Measurements from ENCODE around the gene GMDS. TPM values are rescaled to one million over a fixed set of nuclear protein-coding genes. Genes with fewer than 3 reads are reported as not detected.

Gene GMDS
- total RNA-seq, 2 donors from 2014 or later = 18.2 to 20.5 TPM

GRCh38 chr6:2126351-2126750 lies 119.1 kb downstream of the GMDS start:
- peaks cover 26% of the 10 kb centered on the region for H3K4me1 Mint-ChIP-seq
- H3K9me3 ChIP-seq (ENCODE audit: control insufficient read depth, low read length, poor library complexity, severe bottlenecking) = no peaks in the 10 kb centered on the region
- no peak overlapping the region for H3K4me3 Mint-ChIP-seq
- H3K36me3 Mint-ChIP-seq (ENCODE audit: low read depth) = peaks cover 7% of the 10 kb centered on the region
- H3K27me3 Mint-ChIP-seq = no peaks in the 10 kb centered on the region
- DNase-seq (no peak), ATAC-seq (no peak)
- H3K27ac Mint-ChIP-seq = no peak overlapping the region

DNA sequence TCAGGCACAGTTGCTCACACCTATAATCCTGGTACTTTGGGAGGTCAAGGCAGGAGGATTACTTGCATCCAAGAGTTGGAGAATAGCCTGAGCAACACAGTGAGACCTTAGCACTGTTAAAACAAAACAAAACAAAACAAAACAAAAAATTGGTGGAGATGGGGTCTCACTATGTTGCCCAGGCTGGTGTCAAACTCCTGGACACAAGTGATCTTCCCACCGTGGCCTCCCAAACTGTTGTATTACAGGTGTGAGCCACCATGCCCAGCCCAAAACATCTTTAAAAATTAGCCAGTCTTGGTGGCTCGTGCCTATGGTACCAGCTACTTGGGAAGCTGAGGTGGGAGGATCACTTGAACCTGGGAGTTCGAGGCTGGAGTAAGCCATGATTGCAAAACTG lies 120.2 kb downstream of the GMDS start:
- no peaks in the 10 kb centered on the region for H3K9me3 ChIP-seq (ENCODE audit: control insufficient read depth, low read length, poor library complexity, severe bottlenecking)
- H3K27ac Mint-ChIP-seq = no peak overlapping the region
- DNase-seq = no peak

GRCh38 chr6:2124260-2124709 lies 121.1 kb downstream of the GMDS start:
- peaks cover 10% of the 10 kb centered on the region for H3K36me3 Mint-ChIP-seq (ENCODE audit: low read depth)
- H3K27me3 Mint-ChIP-seq = no peaks in the 10 kb centered on the region
- no peak overlapping the region for H3K4me3 Mint-ChIP-seq
- DNase-seq = no peak
- no peak overlapping the region for H3K27ac Mint-ChIP-seq
- no peak for ATAC-seq
- H3K4me1 Mint-ChIP-seq = peaks cover 20% of the 10 kb centered on the region
- H3K9me3 ChIP-seq (ENCODE audit: control insufficient read depth, low read length, poor library complexity, severe bottlenecking) = no peaks in the 10 kb centered on the region

More for the DNA sequence above, 120.2 kb downstream of the GMDS start:
- Mint-ChIP-seq H3K4me1 (peaks cover 26% of the 10 kb centered on the region), H3K27me3 (no peaks in the 10 kb centered on the region), H3K36me3 (ENCODE audit: low read depth) (peaks cover 10% of the 10 kb centered on the region), H3K4me3 (no peak overlapping the region)
- ATAC-seq = no peak

DNA sequence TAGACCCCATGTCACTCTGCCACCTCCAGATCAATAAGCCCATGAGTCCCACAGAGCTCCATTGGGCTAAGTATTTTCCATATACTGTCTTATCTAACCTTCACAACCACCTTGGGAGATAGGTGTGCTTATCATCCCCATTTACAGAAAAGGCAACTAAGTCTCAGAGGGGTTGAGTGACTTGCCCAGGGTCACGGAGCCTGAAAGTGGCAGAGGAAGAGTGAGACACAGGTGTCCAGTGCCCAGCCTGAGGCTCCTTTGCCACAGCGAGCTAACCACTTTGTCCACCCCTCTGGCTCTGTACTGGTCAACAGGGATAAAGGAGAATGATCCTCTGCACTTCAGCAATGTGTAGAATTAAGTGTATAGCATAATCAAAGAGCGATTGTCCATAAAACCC lies 124.5 kb downstream of the GMDS start:
- H3K36me3 Mint-ChIP-seq (ENCODE audit: low read depth) = peaks cover 10% of the 10 kb centered on the region
- H3K4me1 Mint-ChIP-seq = peaks cover 5% of the 10 kb centered on the region
- H3K4me3 Mint-ChIP-seq = no peak overlapping the region
- no peaks in the 10 kb centered on the region for H3K9me3 ChIP-seq (ENCODE audit: control insufficient read depth, low read length, poor library complexity, severe bottlenecking)
- H3K27ac Mint-ChIP-seq = no peak overlapping the region
- DNase-seq = no peak
- no peaks in the 10 kb centered on the region for H3K27me3 Mint-ChIP-seq
- no peak for ATAC-seq

GRCh38 chr6:2119275-2119674 lies 126.1 kb downstream of the GMDS start:
- no peak overlapping the region for H3K27ac Mint-ChIP-seq
- H3K4me1 Mint-ChIP-seq = peaks cover 5% of the 10 kb centered on the region
- DNase-seq (no peak), ATAC-seq (no peak)
- H3K36me3 Mint-ChIP-seq (ENCODE audit: low read depth) = peaks cover 7% of the 10 kb centered on the region
- no peak overlapping the region for H3K4me3 Mint-ChIP-seq
- H3K27me3 Mint-ChIP-seq = no peaks in the 10 kb centered on the region
- H3K9me3 ChIP-seq (ENCODE audit: control insufficient read depth, low read length, poor library complexity, severe bottlenecking) = no peaks in the 10 kb centered on the region

GRCh38 chr6:2118136-2118535 lies 127.3 kb downstream of the GMDS start:
- H3K36me3 Mint-ChIP-seq (ENCODE audit: low read depth) = peaks cover 12% of the 10 kb centered on the region
- no peak for DNase-seq
- H3K27me3 Mint-ChIP-seq = no peaks in the 10 kb centered on the region
- H3K27ac Mint-ChIP-seq = no peak overlapping the region
- H3K9me3 ChIP-seq (ENCODE audit: control insufficient read depth, low read length, poor library complexity, severe bottlenecking) = no peaks in the 10 kb centered on the region
- ATAC-seq = no peak
- no peak overlapping the region for H3K4me3 Mint-ChIP-seq
- peaks cover 5% of the 10 kb centered on the region for H3K4me1 Mint-ChIP-seq

DNA sequence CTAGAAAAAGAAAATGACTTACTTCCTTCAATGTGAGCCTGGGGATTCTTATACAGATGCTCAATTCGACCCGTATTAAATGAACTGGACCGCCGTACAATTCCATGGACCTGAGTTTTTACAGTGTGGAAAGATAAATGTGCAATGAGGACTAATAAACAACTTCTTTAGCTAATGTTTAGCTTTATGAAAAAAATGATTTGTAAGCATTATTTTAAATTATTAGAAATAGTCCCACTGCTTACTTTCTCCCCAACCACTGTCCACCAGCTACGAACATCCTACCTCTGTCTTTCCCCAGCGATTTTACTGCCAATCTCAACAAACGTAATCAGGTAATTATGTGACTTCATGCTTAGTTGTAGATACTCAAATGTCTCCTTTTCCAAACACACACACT lies 128.0 kb downstream of the GMDS start:
- Mint-ChIP-seq H3K4me1 (peaks cover 8% of the 10 kb centered on the region), H3K36me3 (ENCODE audit: low read depth) (peaks cover 12% of the 10 kb centered on the region), H3K27ac (no peak overlapping the region), H3K4me3 (no peak overlapping the region), H3K27me3 (no peaks in the 10 kb centered on the region)
- DNase-seq (no peak), ATAC-seq (no peak)
- no peaks in the 10 kb centered on the region for H3K9me3 ChIP-seq (ENCODE audit: control insufficient read depth, low read length, poor library complexity, severe bottlenecking)

DNA sequence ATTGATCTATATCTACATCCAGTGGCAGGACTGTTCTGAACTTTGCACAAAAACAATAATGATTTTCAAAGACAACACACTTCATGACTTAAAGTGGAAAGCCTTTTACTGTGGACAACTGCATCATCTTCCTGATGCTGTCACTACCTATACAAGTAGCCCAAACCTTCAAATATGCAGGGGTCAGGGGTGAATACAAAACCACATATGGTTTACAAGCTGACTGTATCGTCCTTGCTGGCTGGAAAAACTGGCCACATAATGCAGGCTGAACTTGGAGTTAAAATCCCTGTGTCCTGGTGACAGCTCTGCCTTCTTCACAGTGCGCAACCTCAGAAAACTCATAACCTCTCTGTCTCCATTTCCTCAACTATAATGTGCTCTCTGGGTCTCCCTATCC lies 128.9 kb downstream of the GMDS start:
- Mint-ChIP-seq H3K27me3 (no peaks in the 10 kb centered on the region), H3K4me3 (no peak overlapping the region), H3K36me3 (ENCODE audit: low read depth) (peaks cover 7% of the 10 kb centered on the region), H3K4me1 (peaks cover 7% of the 10 kb centered on the region), H3K27ac (no peak overlapping the region)
- no peak for ATAC-seq
- no peaks in the 10 kb centered on the region for H3K9me3 ChIP-seq (ENCODE audit: control insufficient read depth, low read length, poor library complexity, severe bottlenecking)
- DNase-seq = no peak

DNA sequence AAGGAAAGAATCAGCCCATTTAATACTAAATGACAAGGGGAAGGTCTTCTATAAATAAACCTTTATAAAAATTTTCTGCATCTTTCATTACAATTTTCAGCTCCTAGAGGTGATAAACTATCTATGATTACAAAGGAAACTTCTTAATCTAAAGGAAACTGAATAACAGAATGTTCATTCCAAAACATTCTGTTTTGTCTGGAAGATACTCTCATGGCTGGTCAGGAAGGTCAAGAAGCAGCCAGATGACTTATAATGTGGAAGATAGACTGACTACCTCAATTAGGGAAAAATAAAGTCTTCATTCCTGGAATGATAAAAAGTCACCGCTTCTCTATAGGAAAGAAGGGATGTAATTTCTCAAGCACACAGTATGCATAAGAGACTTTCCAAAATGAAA lies 131.3 kb downstream of the GMDS start:
- DNase-seq (no peak), ATAC-seq (no peak)
- Mint-ChIP-seq H3K4me1 (peaks cover 22% of the 10 kb centered on the region), H3K4me3 (no peak overlapping the region), H3K27ac (no peak overlapping the region), H3K27me3 (no peaks in the 10 kb centered on the region), H3K36me3 (ENCODE audit: low read depth) (peaks cover 5% of the 10 kb centered on the region)
- no peaks in the 10 kb centered on the region for H3K9me3 ChIP-seq (ENCODE audit: control insufficient read depth, low read length, poor library complexity, severe bottlenecking)

DNA sequence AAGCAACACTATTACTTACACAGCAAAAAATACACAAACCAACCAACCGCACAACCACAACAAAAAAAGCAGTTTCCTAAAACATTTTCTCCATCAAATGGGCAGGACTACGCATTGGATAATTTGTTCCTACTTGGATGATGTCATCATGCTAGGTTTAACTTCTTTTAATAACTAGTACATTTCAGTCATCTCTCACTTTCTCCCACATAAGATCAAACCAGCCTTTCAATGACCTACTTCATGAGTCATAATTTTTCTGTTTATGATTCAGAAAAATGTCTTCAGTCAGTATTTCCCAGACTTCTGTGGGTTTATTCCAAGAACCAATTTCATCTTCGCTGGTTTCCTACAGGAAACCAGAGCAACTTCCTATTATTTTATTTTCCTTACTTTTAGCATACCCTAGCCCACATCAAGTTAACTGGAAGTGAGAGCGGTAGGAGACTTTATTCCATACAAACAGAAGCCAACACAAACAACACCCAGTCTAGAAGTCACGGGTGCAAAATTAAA lies 134.2 kb downstream of the GMDS start:
- no peak for ATAC-seq
- Mint-ChIP-seq H3K27ac (peak overlapping the region; percentile 94), H3K36me3 (ENCODE audit: low read depth) (peaks cover 5% of the 10 kb centered on the region), H3K27me3 (no peaks in the 10 kb centered on the region), H3K4me1 (peaks cover 22% of the 10 kb centered on the region), H3K4me3 (peak overlapping the region; percentile 86)
- no peak for DNase-seq
- H3K9me3 ChIP-seq (ENCODE audit: control insufficient read depth, low read length, poor library complexity, severe bottlenecking) = no peaks in the 10 kb centered on the region

DNA sequence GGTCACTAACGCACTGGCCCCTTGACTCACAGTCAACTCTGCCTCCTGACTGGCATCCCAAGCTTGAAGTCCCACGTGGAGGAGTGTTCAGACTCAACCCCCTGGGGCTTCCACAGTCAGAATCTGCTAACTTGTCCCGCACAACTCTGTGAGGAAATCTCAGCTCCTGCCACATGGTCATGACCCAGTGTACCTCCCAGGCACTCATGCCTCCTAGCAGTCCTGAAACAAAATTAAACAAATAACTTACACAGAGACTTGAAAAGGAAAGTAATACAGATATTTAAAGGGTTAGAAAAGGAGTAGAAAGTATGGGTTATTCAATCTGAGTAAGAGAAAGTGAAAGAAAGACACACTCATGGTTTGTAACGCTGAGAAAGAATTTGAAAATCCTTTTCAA lies 134.9 kb downstream of the GMDS start:
- H3K27ac Mint-ChIP-seq = peak overlapping the region; percentile 94
- no peak for DNase-seq
- no peak for ATAC-seq
- peak overlapping the region; percentile 86 for H3K4me3 Mint-ChIP-seq
- H3K4me1 Mint-ChIP-seq = peaks cover 22% of the 10 kb centered on the region
- no peaks in the 10 kb centered on the region for H3K27me3 Mint-ChIP-seq
- no peaks in the 10 kb centered on the region for H3K9me3 ChIP-seq (ENCODE audit: control insufficient read depth, low read length, poor library complexity, severe bottlenecking)
- H3K36me3 Mint-ChIP-seq (ENCODE audit: low read depth) = peaks cover 5% of the 10 kb centered on the region

DNA sequence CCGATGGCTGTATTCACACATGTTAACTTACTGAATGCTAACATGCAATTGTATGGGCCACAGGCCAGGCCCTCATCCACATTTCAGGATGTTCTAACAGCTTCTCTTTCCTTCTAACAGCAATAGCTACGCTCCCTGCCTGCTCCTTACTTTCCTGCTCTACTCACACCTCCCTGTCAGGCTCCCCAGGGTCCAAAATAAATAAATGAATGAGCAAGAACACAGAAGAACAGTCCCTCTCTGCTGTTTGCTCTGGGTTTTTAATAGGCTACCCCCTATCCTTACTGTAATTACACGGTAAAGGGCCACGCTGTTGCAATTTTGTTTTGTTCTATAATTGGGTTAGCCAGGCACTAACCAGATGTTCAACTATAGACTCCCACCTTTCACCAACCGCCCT lies 135.6 kb downstream of the GMDS start:
- peaks cover 5% of the 10 kb centered on the region for H3K36me3 Mint-ChIP-seq (ENCODE audit: low read depth)
- no peaks in the 10 kb centered on the region for H3K27me3 Mint-ChIP-seq
- no peak overlapping the region for H3K4me3 Mint-ChIP-seq
- ATAC-seq (no peak), DNase-seq (no peak)
- H3K4me1 Mint-ChIP-seq = peaks cover 22% of the 10 kb centered on the region
- H3K9me3 ChIP-seq (ENCODE audit: control insufficient read depth, low read length, poor library complexity, severe bottlenecking) = no peaks in the 10 kb centered on the region
- H3K27ac Mint-ChIP-seq = no peak overlapping the region

GRCh38 chr6:2108700-2109306 lies 136.6 kb downstream of the GMDS start:
- ATAC-seq (no peak), DNase-seq (no peak)
- Mint-ChIP-seq H3K27me3 (no peaks in the 10 kb centered on the region), H3K27ac (no peak overlapping the region), H3K4me1 (peaks cover 26% of the 10 kb centered on the region), H3K4me3 (no peak overlapping the region), H3K36me3 (ENCODE audit: low read depth) (peaks cover 8% of the 10 kb centered on the region)
- H3K9me3 ChIP-seq (ENCODE audit: control insufficient read depth, low read length, poor library complexity, severe bottlenecking) = no peaks in the 10 kb centered on the region

- DNase-seq (no peak), ATAC-seq (no peak)
- no peaks in the 10 kb centered on the region for H3K27me3 Mint-ChIP-seq
- H3K36me3 Mint-ChIP-seq (ENCODE audit: low read depth) = peaks cover 3% of the 10 kb centered on the region
- H3K4me3 Mint-ChIP-seq = no peak overlapping the region
- H3K9me3 ChIP-seq (ENCODE audit: control insufficient read depth, low read length, poor library complexity, severe bottlenecking) = no peaks in the 10 kb centered on the region
- H3K4me1 Mint-ChIP-seq = peaks cover 4% of the 10 kb centered on the region
- no peak overlapping the region for H3K27ac Mint-ChIP-seq
Observed at GRCh38 chr6:2104524-2104880, 140.9 kb downstream of the GMDS start.
